HCT116 (cell line): ENCODE data around the gene SCN2B. TPM values are rescaled to one million over a fixed set of nuclear protein-coding genes. Genes with fewer than 3 reads are reported as not detected.

Experiments used
- ATAC-seq: fragments of 200-7000 bp; cut with Tn5 transposase; 2 replicates; pipeline ENCODE4 v1.9.1; 2020; ENCODE audit warnings: mild to moderate bottlenecking, moderate library complexity
- BruUV-seq: library from RNA; stranded (reverse); fragments of 400-500 nt; replicated peaks from 2 replicates; lab custom pipeline; 2021; lab: Mats Ljungman, UMichigan
- CTCF ChIA-PET: fragments of 300-600 bp; sonication (Branson Sonifier 250); formaldehyde crosslinking; loops from one replicate; lab custom pipeline; 2021; ENCODE audit warnings: antibody characterized with exemption; lab: Charles Lee
- POLR2A ChIA-PET: fragments of 300-600, 350-600 bp; sonication (Branson Sonifier 250); formaldehyde crosslinking; loops from one replicate; lab custom pipeline; 2021; ENCODE audit warnings: antibody characterized with exemption; lab: Charles Lee
- RAD21 ChIA-PET, 2 experiments: fragments of 300-600 bp; sonication (Branson Sonifier 250); formaldehyde crosslinking; loops; one replicate each; lab custom pipeline; 2023; ENCODE audit warnings: low total read pairs in 2 of 2; ENCODE audit not compliant: uncharacterized antibody in 2 of 2, unreplicated experiment in 2 of 2, low non-redundant PET in 1 of 2; lab: Charles Lee
- DNase-seq: peaks from one replicate; pipeline ENCODE4 v3.0.0-alpha.2; 2010; ENCODE audit warnings: low read depth, low spot score
- H2AFZ ChIP-seq: fragments of 200-600 bp; shearing (Covaris generic), sonication (generic); 2 replicates; pipeline ENCODE4 v1.6.1; 2017; ENCODE audit warnings: low read depth, mixed run types, mixed read lengths, antibody characterized with exemption, low read length; ENCODE audit not compliant: poor library complexity, severe bottlenecking
- H3K27ac ChIP-seq: 2 replicates; pipeline ENCODE4 v1.5.1; 2012; ENCODE audit warnings: low read depth, low read length
- H3K27me3 ChIP-seq: fragments of 200-600 bp; sonication (generic); 2 replicates; pipeline ENCODE4 v1.6.1; 2016; ENCODE audit warnings: mixed run types, low read length, mixed read lengths; ENCODE audit not compliant: insufficient read depth
- H3K36me3 ChIP-seq, 2 experiments: fragments of 200-500 bp in 1 of 2; fragments of 200-600 bp in 1 of 2; sonication (Bioruptor generic) in 1 of 2; sonication (generic) in 1 of 2; 2 replicates each; pipeline versions ENCODE4 v1.5.1 to v1.6.1; 2014 to 2016; ENCODE audit warnings: low read length in 2 of 2, inconsistent platforms in 1 of 2, mixed read lengths in 1 of 2, mixed run types in 1 of 2; ENCODE audit not compliant: insufficient read depth in 2 of 2, control insufficient read depth in 1 of 2
- H3K4me1 ChIP-seq, 2 experiments: fragments of 200-600 bp in 1 of 2; sonication (generic) in 1 of 2; 2 replicates each; pipeline versions ENCODE4 v1.5.1 to v1.6.1; 2012 to 2017; ENCODE audit warnings: low read length in 2 of 2, inconsistent platforms in 1 of 2, mild to moderate bottlenecking in 1 of 2, mixed read lengths in 1 of 2, mixed run types in 1 of 2, moderate library complexity in 1 of 2; ENCODE audit not compliant: insufficient read depth in 2 of 2, control insufficient read depth in 1 of 2
- H3K4me2 ChIP-seq: fragments of 200-600 bp; sonication (generic); 2 replicates; pipeline ENCODE4 v1.6.1; 2017; ENCODE audit warnings: mixed run types, low read length, mixed read lengths
- H3K4me3 ChIP-seq, 2 experiments: fragments of 200-600 bp in 1 of 2; sonication (generic) in 1 of 2; replicated peaks in 1 of 2; 2 replicates each; pipeline ENCODE4 v1.5.1; 2011 to 2016; ENCODE audit warnings: low read length in 2 of 2, control low read depth in 1 of 2, low read depth in 1 of 2, mild to moderate bottlenecking in 1 of 2, mixed read lengths in 1 of 2, mixed run types in 1 of 2
- H3K79me2 ChIP-seq: fragments of 200-600 bp; sonication (generic); 2 replicates; pipeline ENCODE4 v1.6.1; 2017; ENCODE audit warnings: mild to moderate bottlenecking, mixed run types, low read length, moderate library complexity, mixed read lengths; ENCODE audit not compliant: insufficient read depth
- H3K9ac ChIP-seq: fragments of 200-600 bp; sonication (generic); 2 replicates; pipeline ENCODE4 v1.6.1; 2016; ENCODE audit warnings: low read length, mixed read lengths
- H3K9me2 ChIP-seq: fragments of 200-600 bp; sonication (generic), shearing (Covaris generic); 2 replicates; pipeline ENCODE4 v1.6.1; 2017; ENCODE audit warnings: mixed run types, mild to moderate bottlenecking, moderate library complexity; ENCODE audit not compliant: insufficient read depth
- H3K9me3 ChIP-seq, 2 experiments: fragments of 200-500 bp in 1 of 2; fragments of 200-600 bp in 1 of 2; sonication (Bioruptor generic) in 1 of 2; sonication (generic) in 1 of 2; 2 replicates each; pipeline ENCODE4 v1.6.1; 2014 to 2017; ENCODE audit warnings: low read length in 2 of 2, mixed read lengths in 2 of 2, inconsistent platforms in 1 of 2, low read depth in 1 of 2, mild to moderate bottlenecking in 1 of 2, mixed run types in 1 of 2, moderate library complexity in 1 of 2; ENCODE audit not compliant: control insufficient read depth in 1 of 2, insufficient read depth in 1 of 2
- H4K20me1 ChIP-seq: fragments of 200-600 bp; sonication (generic), shearing (Covaris generic); 2 replicates; pipeline ENCODE4 v1.6.1; 2017; ENCODE audit warnings: mixed run types, mild to moderate bottlenecking, moderate library complexity; ENCODE audit not compliant: insufficient read depth
- CBX3 ChIP-seq: IDR thresholded peaks from 2 replicates; pipeline ENCODE4 v1.6.1; 2012; ENCODE audit warnings: low read depth
- EGR1 ChIP-seq: IDR thresholded peaks from 2 replicates; pipeline ENCODE4 v1.6.1; 2012; ENCODE audit warnings: low read depth
- EZH2 ChIP-seq: fragments of 200-600 bp; sonication (generic); IDR thresholded peaks from 2 replicates; pipeline ENCODE4 v1.6.1; 2017; ENCODE audit warnings: antibody characterized with exemption, mixed run types
- MAX ChIP-seq: IDR thresholded peaks from 2 replicates; pipeline ENCODE4 v1.6.1; 2012
- REST ChIP-seq: IDR thresholded peaks from 2 replicates; pipeline ENCODE4 v1.6.1; 2012; ENCODE audit warnings: low read depth
- ZBTB33 ChIP-seq: IDR thresholded peaks from 2 replicates; pipeline ENCODE4 v1.6.1; 2011; ENCODE audit warnings: mild to moderate bottlenecking, low read length, moderate library complexity; ENCODE audit not compliant: insufficient replicate concordance; ENCODE audit errors: extremely low read depth
- intact Hi-C: fragments of 100-400 bp; cut with micrococcal nuclease; formaldehyde crosslinking; loops from 2 replicates; pipeline ENCODE4 v1.10.0; 2022
- total RNA-seq: library from RNA; stranded (reverse); gene quantifications from one replicate; pipeline ENCODE4 v1.2.1, GENCODE V29; 2021; ENCODE audit not compliant: unreplicated experiment

Gene SCN2B
- total RNA-seq, 1 experiment from 2014 or later, result not detected

GRCh38 chr11:118132385-118133151, 43.9 kb downstream of the SCN2B start:
- H3K27ac ChIP-seq, result no peak overlapping the region
- H3K9me3 ChIP-seq, result no peaks in the 10 kb centered on the region
- CTCF ChIA-PET, result no interaction called here
- no peaks in the 10 kb centered on the region for H3K9me2 ChIP-seq
- no TSS peak for BruUV-seq
- TF ChIP-seq EZH2, result no peak
- no peak for TF ChIP-seq MAX
- TF ChIP-seq CBX3, result no peak
- TF ChIP-seq EGR1, result no peak
- TF ChIP-seq ZBTB33, result no peak
- no peak for TF ChIP-seq REST
- H3K9ac ChIP-seq, result no peak overlapping the region
- H3K27me3 ChIP-seq, result no peaks in the 10 kb centered on the region
- RAD21 ChIA-PET, result no interaction called here
- intact Hi-C loops, result no loop called here
- no peaks in the 10 kb centered on the region for H4K20me1 ChIP-seq
- H3K36me3 ChIP-seq, result no peaks in the 10 kb centered on the region
- no peak for ATAC-seq
- no peak overlapping the region for H2AFZ ChIP-seq
- no peak overlapping the region for H3K4me2 ChIP-seq
- no peaks in the 10 kb centered on the region for H3K4me1 ChIP-seq
- POLR2A ChIA-PET, result no interaction called here
- H3K79me2 ChIP-seq, result no peaks in the 10 kb centered on the region
- H3K4me3 ChIP-seq, result no peak overlapping the region
- DNase-seq, result no peak
